ENCODE results near the gene CCDC57. TPM values are rescaled to one million over a fixed set of nuclear protein-coding genes. Genes with fewer than 3 reads are reported as not detected.

Gene CCDC57
- total RNA-seq, 1 experiment from 2014 or later = 140 TPM

DNA sequence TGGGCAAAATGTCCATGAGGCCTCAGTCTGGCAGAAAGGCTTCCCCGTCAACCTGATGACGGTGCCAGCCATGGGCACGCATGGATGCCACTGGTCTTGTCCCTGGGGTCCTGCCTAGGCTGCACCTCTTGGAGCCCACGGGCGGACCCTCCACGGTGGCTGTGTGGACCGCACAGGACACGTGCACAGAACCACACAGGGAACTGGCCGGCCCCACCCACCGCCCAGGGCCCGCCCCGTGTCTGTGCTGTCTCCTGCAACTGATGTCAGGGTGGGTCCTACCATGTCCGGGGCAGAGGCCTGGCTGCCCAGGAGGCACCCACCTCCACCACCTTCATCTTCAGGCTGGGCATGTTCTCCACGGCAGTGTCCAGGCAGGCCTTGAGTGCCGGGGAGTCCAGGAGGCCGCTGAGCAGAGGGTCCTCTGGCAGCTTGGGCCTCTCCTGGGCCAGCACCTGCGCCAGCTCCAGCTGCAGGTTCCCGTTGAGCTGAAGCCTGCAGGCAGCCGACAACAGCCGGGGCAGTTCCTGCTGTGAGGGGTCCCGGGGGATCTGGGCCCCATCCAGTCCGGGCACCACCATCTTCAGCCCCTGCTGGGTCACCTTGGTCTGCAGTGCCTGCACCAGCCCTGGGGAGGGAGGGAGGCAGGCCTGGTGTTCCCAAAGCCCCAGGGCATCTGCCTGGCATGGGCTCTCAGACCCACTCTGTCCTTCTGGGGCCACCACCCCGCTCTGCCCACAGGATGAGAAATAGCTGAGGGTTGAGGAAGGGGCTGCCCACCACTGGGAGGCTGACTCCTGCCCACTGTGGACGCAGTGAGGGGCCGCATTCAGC is 126.5 kb downstream of the CCDC57 start:
- POLR2A ChIA-PET (ENCODE audit: unreplicated experiment) = interaction anchor here (0.6 kb wide), 1 partner anchor 372 kb away, joined by 3 read pairs; no protein-coding TSS in a partner anchor
- no peaks in the 10 kb centered on the region for H3K36me3 ChIP-seq (ENCODE audit: low read depth)
- no peaks in the 10 kb centered on the region for H3K27me3 ChIP-seq (ENCODE audit: insufficient read depth, low read depth)
- CTCF ChIA-PET = interaction anchor here (0.6 kb wide), 1 partner anchor 17 kb away, joined by 3 read pairs; no protein-coding TSS in a partner anchor
- no peaks in the 10 kb centered on the region for H3K4me1 ChIP-seq (replicated peaks; ENCODE audit: insufficient read depth)
- H3K4me2 ChIP-seq = no peak overlapping the region
- H4K20me1 ChIP-seq (ENCODE audit: insufficient read depth) = peaks cover 12% of the 10 kb centered on the region
- no peaks in the 10 kb centered on the region for H3K79me2 ChIP-seq (ENCODE audit: low read depth)
- H3K27ac ChIP-seq = no peak overlapping the region
- no peaks in the 10 kb centered on the region for H3K9me2 ChIP-seq (ENCODE audit: insufficient read depth)
- H3K9me3 ChIP-seq (ENCODE audit: insufficient read depth, low read depth) = no peaks in the 10 kb centered on the region
- intact Hi-C loops (cut with micrococcal nuclease; ENCODE audit: unreplicated experiment) = no loop called here
- no peak overlapping the region for H3K4me3 ChIP-seq
- H2AFZ ChIP-seq = no peak overlapping the region
- BruUV-seq (replicated peaks) = no TSS peak
- no peak for DNase-seq
- no peaks in the 10 kb centered on the region; the same call in 1 of the 2 replicates for H3F3A ChIP-seq (ENCODE audit: insufficient read depth, low read depth)
- TF ChIP-seq, protein P1, sequence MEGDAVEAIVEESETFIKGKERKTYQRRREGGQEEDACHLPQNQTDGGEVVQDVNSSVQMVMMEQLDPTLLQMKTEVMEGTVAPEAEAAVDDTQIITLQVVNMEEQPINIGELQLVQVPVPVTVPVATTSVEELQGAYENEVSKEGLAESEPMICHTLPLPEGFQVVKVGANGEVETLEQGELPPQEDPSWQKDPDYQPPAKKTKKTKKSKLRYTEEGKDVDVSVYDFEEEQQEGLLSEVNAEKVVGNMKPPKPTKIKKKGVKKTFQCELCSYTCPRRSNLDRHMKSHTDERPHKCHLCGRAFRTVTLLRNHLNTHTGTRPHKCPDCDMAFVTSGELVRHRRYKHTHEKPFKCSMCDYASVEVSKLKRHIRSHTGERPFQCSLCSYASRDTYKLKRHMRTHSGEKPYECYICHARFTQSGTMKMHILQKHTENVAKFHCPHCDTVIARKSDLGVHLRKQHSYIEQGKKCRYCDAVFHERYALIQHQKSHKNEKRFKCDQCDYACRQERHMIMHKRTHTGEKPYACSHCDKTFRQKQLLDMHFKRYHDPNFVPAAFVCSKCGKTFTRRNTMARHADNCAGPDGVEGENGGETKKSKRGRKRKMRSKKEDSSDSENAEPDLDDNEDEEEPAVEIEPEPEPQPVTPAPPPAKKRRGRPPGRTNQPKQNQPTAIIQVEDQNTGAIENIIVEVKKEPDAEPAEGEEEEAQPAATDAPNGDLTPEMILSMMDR (conservative IDR thresholded peaks at IDR 0.05) = no peak
- TF ChIP-seq EZH2 (IDR thresholded peaks at IDR 0.05; ENCODE audit: low read depth) = no peak

- Histone ChIP-seq H2AFZ (no peak overlapping the region), H3K36me3 (ENCODE audit: low read depth) (no peaks in the 10 kb centered on the region), H3K9me3 (ENCODE audit: insufficient read depth, low read depth) (no peaks in the 10 kb centered on the region), H3K4me2 (no peak overlapping the region), H3F3A (ENCODE audit: insufficient read depth, low read depth) (peaks cover 2% of the 10 kb centered on the region; the same call in 1 of the 2 replicates), H3K4me3 (no peak overlapping the region), H3K9me2 (ENCODE audit: insufficient read depth) (no peaks in the 10 kb centered on the region), H3K4me1 (replicated peaks; ENCODE audit: insufficient read depth) (no peaks in the 10 kb centered on the region), H3K79me2 (ENCODE audit: low read depth) (no peaks in the 10 kb centered on the region), H4K20me1 (ENCODE audit: insufficient read depth) (peaks cover 15% of the 10 kb centered on the region), H3K27me3 (ENCODE audit: insufficient read depth, low read depth) (no peaks in the 10 kb centered on the region), H3K27ac (no peak overlapping the region)
- no peak for TF ChIP-seq EZH2 (IDR thresholded peaks at IDR 0.05; ENCODE audit: low read depth)
- TF ChIP-seq, protein P1 (conservative IDR thresholded peaks at IDR 0.05) = no peak
- CTCF ChIA-PET = interaction anchor here (0.6 kb wide), 1 partner anchor 11 kb away, joined by 3 read pairs; no protein-coding TSS in a partner anchor
- no peak for DNase-seq
- POLR2A ChIA-PET (ENCODE audit: unreplicated experiment) = no interaction called here
- BruUV-seq (replicated peaks) = no TSS peak
- intact Hi-C loops (cut with micrococcal nuclease; ENCODE audit: unreplicated experiment) = no loop called here
These were observed 127.4 kb downstream of the CCDC57 start for GRCh38 chr17:82085031-82085861.

DNA sequence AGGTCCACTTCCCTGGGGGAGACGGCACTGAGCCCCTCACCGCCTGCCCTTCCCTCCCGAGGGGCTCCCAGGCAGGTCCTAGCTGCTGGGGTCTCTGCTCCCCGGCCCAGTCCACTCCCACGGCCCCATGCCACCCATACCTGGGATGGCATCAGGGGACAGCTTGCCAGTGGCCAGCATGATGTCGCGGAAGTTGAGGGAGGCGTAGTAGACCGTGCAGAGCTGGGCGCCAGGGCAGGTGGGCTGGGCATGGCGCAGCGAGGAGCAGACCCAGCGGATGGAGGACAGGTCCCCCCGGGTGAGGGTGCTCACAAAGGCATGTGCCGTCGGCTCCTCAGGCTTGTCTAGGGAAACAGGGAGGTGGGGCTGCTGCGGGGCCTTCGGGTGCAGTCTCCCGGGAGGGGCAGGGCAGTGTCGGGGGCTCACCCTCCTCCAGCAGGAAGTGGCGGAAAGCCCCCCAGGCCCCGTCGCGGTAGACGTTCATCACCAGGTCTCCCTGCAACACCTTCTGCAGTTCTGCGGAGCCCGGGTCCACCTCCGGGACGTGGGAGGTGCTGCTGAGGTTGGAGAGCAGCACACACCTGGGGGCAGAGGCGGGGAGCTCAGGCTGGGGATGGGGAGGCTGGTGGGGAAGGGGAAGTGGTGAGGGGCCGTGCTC is 128.1 kb downstream of the CCDC57 start:
- POLR2A ChIA-PET (ENCODE audit: unreplicated experiment) = no interaction called here
- Histone ChIP-seq H3K9me2 (ENCODE audit: insufficient read depth) (no peaks in the 10 kb centered on the region), H4K20me1 (ENCODE audit: insufficient read depth) (peaks cover 14% of the 10 kb centered on the region), H3F3A (ENCODE audit: insufficient read depth, low read depth) (peaks cover 6% of the 10 kb centered on the region; the same call in 1 of the 2 replicates), H3K9me3 (ENCODE audit: insufficient read depth, low read depth) (no peaks in the 10 kb centered on the region), H3K27me3 (ENCODE audit: insufficient read depth, low read depth) (no peaks in the 10 kb centered on the region), H3K36me3 (ENCODE audit: low read depth) (no peaks in the 10 kb centered on the region), H3K4me1 (replicated peaks; ENCODE audit: insufficient read depth) (no peaks in the 10 kb centered on the region), H3K79me2 (ENCODE audit: low read depth) (no peaks in the 10 kb centered on the region), H3K27ac (no peak overlapping the region), H2AFZ (no peak overlapping the region), H3K4me3 (no peak overlapping the region), H3K4me2 (no peak overlapping the region)
- BruUV-seq (replicated peaks) = TSS peak; percentile 0
- DNase-seq = no peak
- intact Hi-C loops (cut with micrococcal nuclease; ENCODE audit: unreplicated experiment) = no loop called here
- TF ChIP-seq, protein P1 (conservative IDR thresholded peaks at IDR 0.05) = no peak
- no peak for TF ChIP-seq EZH2 (IDR thresholded peaks at IDR 0.05; ENCODE audit: low read depth)
- CTCF ChIA-PET = interaction anchor here (0.6 kb wide), 1 partner anchor 11 kb away, joined by 3 read pairs; no protein-coding TSS in a partner anchor

Measured in PC-9 (cell line).